Astrocyte of the cerebellum (primary cell): ENCODE results near the gene PRDM16.

Experiments
- DNase-seq: peaks from one replicate; pipeline ENCODE4 v3.0.0-alpha.2; 2011; ENCODE audit warnings: low read depth
- H3K4me3 ChIP-seq: 2 replicates; pipeline ENCODE4 v1.5.1; 2011; ENCODE audit warnings: mild to moderate bottlenecking, low read depth, low read length, moderate library complexity
- in situ Hi-C: cut with HindIII; loops from 2 replicates; pipeline ENCODE4 v1.10.0; 2017; ENCODE audit warnings: low sequenced_read_pairs
- TF ChIP-seq, protein P1 (sequence below): IDR thresholded peaks from 2 replicates; pipeline ENCODE4 v1.5.1; 2012; ENCODE audit warnings: low read length, low read depth, moderate library complexity, mild to moderate bottlenecking; ENCODE audit errors: missing control alignments

Gene PRDM16

DNA sequence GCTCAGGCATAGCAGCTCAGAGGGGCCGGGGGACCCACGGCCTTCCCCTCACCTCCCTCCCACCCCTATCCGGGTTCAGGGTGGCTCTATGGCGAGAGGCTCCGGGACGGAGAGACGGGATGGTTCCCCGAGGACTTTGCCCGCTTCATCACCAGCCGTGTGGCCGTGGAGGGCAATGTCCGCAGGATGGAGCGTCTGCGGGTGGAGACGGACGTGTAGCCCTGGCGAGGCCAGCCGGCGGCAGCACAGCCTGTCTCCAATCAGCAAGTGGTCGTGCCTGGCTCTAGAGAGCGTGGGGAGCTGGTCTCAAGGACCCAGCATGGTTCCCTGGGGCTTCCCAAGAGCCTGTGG lies 411.3 kb downstream of the PRDM16 start:
- TF ChIP-seq, protein P1, sequence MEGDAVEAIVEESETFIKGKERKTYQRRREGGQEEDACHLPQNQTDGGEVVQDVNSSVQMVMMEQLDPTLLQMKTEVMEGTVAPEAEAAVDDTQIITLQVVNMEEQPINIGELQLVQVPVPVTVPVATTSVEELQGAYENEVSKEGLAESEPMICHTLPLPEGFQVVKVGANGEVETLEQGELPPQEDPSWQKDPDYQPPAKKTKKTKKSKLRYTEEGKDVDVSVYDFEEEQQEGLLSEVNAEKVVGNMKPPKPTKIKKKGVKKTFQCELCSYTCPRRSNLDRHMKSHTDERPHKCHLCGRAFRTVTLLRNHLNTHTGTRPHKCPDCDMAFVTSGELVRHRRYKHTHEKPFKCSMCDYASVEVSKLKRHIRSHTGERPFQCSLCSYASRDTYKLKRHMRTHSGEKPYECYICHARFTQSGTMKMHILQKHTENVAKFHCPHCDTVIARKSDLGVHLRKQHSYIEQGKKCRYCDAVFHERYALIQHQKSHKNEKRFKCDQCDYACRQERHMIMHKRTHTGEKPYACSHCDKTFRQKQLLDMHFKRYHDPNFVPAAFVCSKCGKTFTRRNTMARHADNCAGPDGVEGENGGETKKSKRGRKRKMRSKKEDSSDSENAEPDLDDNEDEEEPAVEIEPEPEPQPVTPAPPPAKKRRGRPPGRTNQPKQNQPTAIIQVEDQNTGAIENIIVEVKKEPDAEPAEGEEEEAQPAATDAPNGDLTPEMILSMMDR = no peak
- in situ Hi-C loops = no loop called here
- no peak overlapping the region for H3K4me3 ChIP-seq
- DNase-seq = no peak

DNA sequence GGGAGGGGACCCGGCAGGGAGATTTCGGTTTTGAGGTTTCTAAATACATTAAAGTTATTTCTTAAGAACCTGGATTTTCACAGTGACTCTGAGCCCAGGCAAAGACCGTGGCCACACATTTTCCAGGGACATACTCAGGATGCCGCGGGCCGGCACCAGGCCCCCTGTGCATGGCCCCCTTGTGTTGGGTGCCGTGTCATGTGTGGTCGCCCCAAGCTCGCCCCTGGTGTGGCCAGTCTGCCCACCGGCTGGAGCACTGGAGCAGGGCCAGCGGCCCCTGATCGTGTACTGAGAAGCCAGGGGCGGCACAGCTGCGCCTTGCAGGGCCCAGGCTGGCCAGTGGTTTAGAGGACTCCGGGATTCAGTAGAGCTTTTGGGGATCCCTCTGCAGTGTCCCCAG lies 412.0 kb downstream of the PRDM16 start:
- TF ChIP-seq, protein P1 = no peak
- in situ Hi-C loops = no loop called here
- DNase-seq = no peak
- H3K4me3 ChIP-seq = no peak overlapping the region

DNA sequence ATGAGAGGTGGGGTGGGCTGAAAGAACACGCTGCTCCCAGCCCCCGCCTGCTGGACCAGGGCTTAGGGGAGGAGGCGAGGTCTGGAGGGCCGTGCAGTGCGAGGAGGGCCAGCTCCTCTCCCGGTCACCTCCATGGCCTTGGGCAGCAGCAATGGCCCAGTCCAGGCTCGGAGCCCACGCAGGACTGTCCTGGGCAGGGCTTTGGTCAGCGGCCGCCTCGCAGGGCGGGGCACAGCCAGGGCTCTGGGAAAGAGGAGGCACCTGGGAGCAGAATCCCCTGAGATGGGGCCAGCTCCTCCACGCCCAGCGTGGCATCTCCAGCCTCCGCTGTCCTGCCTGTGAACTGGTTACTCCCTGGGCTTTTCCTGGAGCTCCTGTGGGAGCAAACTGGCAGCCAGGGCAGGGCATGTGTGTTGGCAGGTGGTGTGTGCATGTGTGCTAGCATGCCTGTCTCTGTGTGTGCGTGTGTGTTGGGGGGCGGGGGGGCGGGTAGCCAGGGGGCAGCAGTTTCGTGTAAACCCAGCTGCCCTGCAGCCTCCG lies 412.9 kb downstream of the PRDM16 start:
- TF ChIP-seq, protein P1 = no peak
- H3K4me3 ChIP-seq = no peak overlapping the region
- no peak for DNase-seq
- in situ Hi-C loops = no loop called here

DNA sequence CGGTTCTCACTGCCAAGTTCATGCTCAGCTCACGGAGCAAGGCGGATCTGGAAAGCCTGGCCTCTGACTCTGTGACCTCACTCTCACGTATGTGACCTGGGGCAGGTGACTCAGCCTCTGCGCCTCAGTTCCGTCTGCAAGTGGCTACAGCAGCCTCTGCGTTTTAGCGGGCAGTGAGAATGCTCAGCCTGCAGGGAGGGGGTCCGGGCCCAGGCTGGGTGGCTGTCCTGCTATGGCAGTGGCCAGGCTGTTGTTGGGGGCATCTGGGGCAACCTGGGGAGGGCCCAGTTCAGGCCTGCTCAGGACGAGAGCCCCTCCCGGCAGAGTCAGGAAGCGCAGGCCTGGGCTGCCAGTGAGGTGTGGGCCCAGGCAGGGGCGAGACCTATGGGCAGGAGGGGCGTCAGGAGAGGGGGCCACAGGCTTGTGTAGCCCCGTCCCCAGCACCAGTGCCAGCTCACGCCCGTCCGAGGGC lies 413.4 kb downstream of the PRDM16 start:
- TF ChIP-seq, protein P1 = peak; percentile 13
- in situ Hi-C loops = no loop called here
- DNase-seq = no peak
- no peak overlapping the region for H3K4me3 ChIP-seq

DNA sequence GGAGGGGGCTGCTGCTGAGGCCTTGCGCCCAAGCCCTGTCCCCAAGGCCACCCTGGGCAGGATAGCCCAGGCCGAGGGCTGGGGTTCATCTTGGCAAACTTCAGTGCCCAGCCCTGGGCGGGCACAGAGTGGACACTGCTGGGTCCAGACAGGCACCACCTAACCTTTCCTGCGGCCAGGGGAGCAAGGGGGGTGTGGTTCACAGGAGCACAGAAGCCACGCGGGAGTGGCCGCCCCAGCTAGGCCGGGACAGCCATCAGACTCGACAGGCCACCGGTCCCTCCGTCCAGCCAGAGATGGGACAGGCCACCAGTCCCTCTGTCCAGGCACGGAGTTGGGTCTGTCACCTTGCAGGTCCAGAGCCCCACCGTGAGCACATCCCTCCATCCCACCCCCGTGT lies 414.4 kb downstream of the PRDM16 start:
- H3K4me3 ChIP-seq = no peak overlapping the region
- TF ChIP-seq, protein P1 = no peak
- no peak for DNase-seq
- in situ Hi-C loops = no loop called here

DNA sequence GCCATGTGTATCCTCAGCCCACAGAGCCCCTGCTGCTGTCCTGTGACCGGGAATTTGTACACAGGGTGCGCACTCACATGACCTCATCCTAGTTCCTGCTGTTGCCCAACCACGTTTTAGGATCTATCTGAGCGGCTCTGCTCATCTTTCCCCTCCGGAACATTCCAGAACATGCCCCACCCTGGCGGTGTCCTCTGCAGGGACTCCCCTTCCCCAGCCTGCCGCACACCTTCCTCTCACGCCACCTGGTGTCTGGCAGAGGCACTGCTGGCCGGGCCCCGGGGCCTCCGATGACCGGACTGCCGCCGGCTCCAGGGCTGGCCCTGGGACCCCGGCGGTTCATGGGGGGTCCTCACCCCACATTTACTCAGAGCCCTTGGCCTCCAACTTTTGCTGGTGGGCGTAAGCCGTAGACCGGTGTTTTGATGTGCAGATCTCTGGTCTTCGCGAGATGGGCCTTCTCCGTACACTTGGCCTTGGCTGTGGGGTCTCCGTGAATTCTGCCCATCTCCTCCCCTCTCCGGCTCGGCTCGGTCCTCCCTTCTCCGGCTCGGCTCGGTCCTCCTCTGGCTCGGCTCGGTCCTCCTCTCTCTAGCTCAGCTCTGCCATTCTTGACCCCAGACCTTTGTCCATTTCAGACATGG lies 414.9 kb downstream of the PRDM16 start:
- in situ Hi-C loops = no loop called here
- TF ChIP-seq, protein P1 = peak; percentile 95
- no peak for DNase-seq
- no peak overlapping the region for H3K4me3 ChIP-seq
